HepG2 (cell line): ENCODE data around the gene TCF3. TPM values are rescaled to one million over a fixed set of nuclear protein-coding genes. Genes with fewer than 3 reads are reported as not detected.

Experiments used
- ATAC-seq: fragments of 200-7000 bp; cut with Tn5 transposase; 3 replicates; pipeline ENCODE4 v1.9.1; 2020; ENCODE audit warnings: mild to moderate bottlenecking, moderate library complexity
- BruUV-seq: library from RNA; stranded (reverse); fragments of 400-500 nt; replicated peaks from 2 replicates; lab custom pipeline; 2021; lab: Mats Ljungman, UMichigan
- CTCF ChIA-PET: fragments of 300-600 bp; formaldehyde crosslinking; extraction: SDS; loops from one replicate; lab custom pipeline; 2021; ENCODE audit warnings: low total read pairs, inconsistent platforms, low intra/inter-chr PET ratio; lab: Yijun Ruan, JAX
- POLR2A ChIA-PET: fragments of 350-600 bp; sonication (Branson Sonifier 250); formaldehyde crosslinking; loops from one replicate; lab custom pipeline; 2020; ENCODE audit warnings: antibody characterized with exemption, inconsistent platforms; lab: Yijun Ruan, JAX
- DNase-seq: peaks from one replicate; pipeline ENCODE4 v3.0.0-alpha.2; 2015; ENCODE audit warnings: low spot score
- FAIRE-seq: peaks from 3 replicates; lab custom pipeline; 2011; peaks lifted over from hg19 to GRCh38; lab: Jason Lieb, UNC
- H2AFZ ChIP-seq: one replicate; pipeline ENCODE4 v1.6.1; 2011; ENCODE audit warnings: low read length, inconsistent platforms
- H3K27ac ChIP-seq: fragments of 300-600 bp; 3 replicates; pipeline ENCODE4 v1.8.0; 2011; ENCODE audit warnings: mixed run types, mild to moderate bottlenecking, mixed read lengths, low read length, inconsistent platforms; ENCODE audit not compliant: insufficient read depth; ENCODE audit errors: extremely low read length
- H3K27me3 ChIP-seq, 2 experiments: fragments of 200-600 bp in 1 of 2; 2 replicates in 1 of 2; 3 replicates in 1 of 2; pipeline versions ENCODE4 v1.6.0 to v1.8.0; 2011; ENCODE audit warnings: low read length in 2 of 2, mild to moderate bottlenecking in 2 of 2, moderate library complexity in 2 of 2, inconsistent platforms in 1 of 2; ENCODE audit not compliant: insufficient read depth in 2 of 2, control insufficient read depth in 1 of 2
- H3K36me3 ChIP-seq, 2 experiments: fragments of 200-600 bp in 1 of 2; replicated peaks in 1 of 2; 2 replicates in 1 of 2; 3 replicates in 1 of 2; pipeline versions ENCODE4 v1.5.1 to v1.8.0; 2011; ENCODE audit warnings: low read length in 2 of 2, inconsistent platforms in 1 of 2; ENCODE audit not compliant: insufficient read depth in 2 of 2, control insufficient read depth in 1 of 2
- H3K4me1 ChIP-seq: 2 replicates; pipeline ENCODE4 v1.5.1; 2012; ENCODE audit warnings: low read length, inconsistent platforms; ENCODE audit not compliant: insufficient read depth
- H3K4me2 ChIP-seq: 2 replicates; pipeline ENCODE4 v1.6.0; 2011; ENCODE audit warnings: low read depth, low read length, inconsistent platforms
- H3K4me3 ChIP-seq, 3 experiments: fragments of 200-600 bp in 1 of 3; sonication (generic), shearing (Covaris generic) in 1 of 3; replicated peaks in 1 of 3; 2 replicates each; pipeline ENCODE4 v1.5.1; 2011 to 2016; ENCODE audit warnings: low read length in 3 of 3, inconsistent platforms in 2 of 3, low read depth in 2 of 3, mild to moderate bottlenecking in 2 of 3, control low read depth in 1 of 3, mixed read lengths in 1 of 3; ENCODE audit not compliant: insufficient read depth in 1 of 3
- H3K79me2 ChIP-seq: one replicate; pipeline ENCODE4 v1.6.1; 2011; ENCODE audit warnings: low read length, inconsistent platforms; ENCODE audit not compliant: insufficient read depth
- H3K9ac ChIP-seq: 2 replicates; pipeline ENCODE4 v1.6.0; 2011; ENCODE audit warnings: mild to moderate bottlenecking, low read depth, low read length, inconsistent platforms; ENCODE audit not compliant: insufficient read depth
- H3K9me3 ChIP-seq: 2 replicates; pipeline ENCODE4 v1.5.1; 2012; ENCODE audit warnings: mild to moderate bottlenecking, low read length
- H4K20me1 ChIP-seq: 2 replicates; pipeline ENCODE4 v1.6.0; 2011; ENCODE audit warnings: inconsistent platforms, mild to moderate bottlenecking, low read length, moderate library complexity; ENCODE audit not compliant: insufficient read depth
- ATF4 ChIP-seq, 2 experiments: fragments of 450-650 bp in 1 of 2; sonication (generic) in 1 of 2; formaldehyde crosslinking; IDR thresholded peaks; 2 replicates each; pipeline versions ENCODE4 v1.5.0 to v1.8.0; 2020 to 2022; ENCODE audit warnings: mild to moderate bottlenecking in 1 of 2, missing genetic modification reagents in 1 of 2
- ELF3 ChIP-seq: IDR thresholded peaks from 2 replicates; pipeline ENCODE4 v1.6.1; 2016; ENCODE audit warnings: missing genetic modification reagents, missing compliant biosample characterization
- MAFG ChIP-seq: sonication (generic); formaldehyde crosslinking; IDR thresholded peaks from 2 replicates; pipeline ENCODE4 v1.5.1; 2020; ENCODE audit warnings: mild to moderate bottlenecking, missing genetic modification reagents
- MIER2 ChIP-seq: IDR thresholded peaks from 2 replicates; pipeline ENCODE4 v1.6.1; 2016; ENCODE audit warnings: missing biosample characterization, missing genetic modification reagents
- PATZ1 ChIP-seq: sonication (generic); formaldehyde crosslinking; IDR thresholded peaks from 2 replicates; pipeline ENCODE4 v1.4.0; 2020; ENCODE audit warnings: missing genetic modification reagents
- SNAI1 ChIP-seq: sonication (generic); formaldehyde crosslinking; IDR thresholded peaks from 2 replicates; pipeline ENCODE4 v1.5.0; 2020; ENCODE audit warnings: mild to moderate bottlenecking, missing genetic modification reagents, borderline replicate concordance
- ZFP36 ChIP-seq: fragments of 150-350 bp; IDR thresholded peaks from 2 replicates; pipeline ENCODE4 v1.6.1; 2018; ENCODE audit warnings: borderline replicate concordance, low read length, low read depth; ENCODE audit not compliant: partially characterized antibody
- ZIK1 ChIP-seq: sonication (generic); formaldehyde crosslinking; IDR thresholded peaks from 2 replicates; pipeline ENCODE4 v1.5.0; 2020; ENCODE audit warnings: mild to moderate bottlenecking, low read depth, missing genetic modification reagents, borderline replicate concordance
- ZMYM3 ChIP-seq: sonication (generic); formaldehyde crosslinking; IDR thresholded peaks from 2 replicates; pipeline ENCODE4 v1.5.1; 2020; ENCODE audit warnings: mild to moderate bottlenecking, missing genetic modification reagents
- ZNF138 ChIP-seq: sonication (generic); formaldehyde crosslinking; IDR thresholded peaks from 2 replicates; pipeline ENCODE4 v1.5.0; 2020; ENCODE audit warnings: mild to moderate bottlenecking, low read depth, missing genetic modification reagents
- ZNF263 ChIP-seq: sonication (generic); formaldehyde crosslinking; IDR thresholded peaks from 2 replicates; pipeline ENCODE4 v1.4.0; 2020; ENCODE audit warnings: missing genetic modification reagents
- ZNF30 ChIP-seq: sonication (generic); formaldehyde crosslinking; IDR thresholded peaks from 2 replicates; pipeline ENCODE4 v1.5.0; 2020; ENCODE audit warnings: mild to moderate bottlenecking, missing genetic modification reagents
- ZNF329 ChIP-seq: sonication (generic); formaldehyde crosslinking; IDR thresholded peaks from 2 replicates; pipeline ENCODE4 v1.9.0; 2021; ENCODE audit warnings: low read depth, mild to moderate bottlenecking, missing genetic modification reagents
- ZNF350 ChIP-seq: sonication (generic); formaldehyde crosslinking; IDR thresholded peaks from 2 replicates; pipeline ENCODE4 v1.4.0; 2020; ENCODE audit warnings: mild to moderate bottlenecking, low read depth, missing genetic modification reagents, borderline replicate concordance
- ZNF629 ChIP-seq: sonication (generic); formaldehyde crosslinking; conservative IDR thresholded peaks from 2 replicates; pipeline ENCODE4 v1.5.0; 2020; ENCODE audit warnings: missing genetic modification reagents
- ZNF687 ChIP-seq: sonication (generic); formaldehyde crosslinking; IDR thresholded peaks from 2 replicates; pipeline ENCODE4 v1.5.1; 2020; ENCODE audit warnings: mild to moderate bottlenecking, missing genetic modification reagents, moderate library complexity
- WGBS: methylation state at CpG from one replicate; pipeline ENCODE4 v1.1.6; 2017; ENCODE audit warnings: low lambda C conversion rate; 5-methylcytosine and 5-hydroxymethylcytosine counted together
- in situ Hi-C: cut with HindIII; loops from 2 replicates; pipeline ENCODE4 v1.10.0; 2017; ENCODE audit warnings: low pct_unique_long_range_greater_than_20kb; ENCODE audit not compliant: extremely low pct_ligation_motif_present
- intact Hi-C: fragments of 100-400 bp; cut with micrococcal nuclease; formaldehyde crosslinking; loops from one replicate; pipeline ENCODE4 v1.10.0; 2022; ENCODE audit not compliant: unreplicated experiment
- polyA plus RNA-seq, 8 experiments: library from polyadenylated mRNA; depleted of rRNA in 3 of 8; stranded (reverse) in 7 of 8; unstranded in 1 of 8; fragments of >200 nt; fragmentation: Illumina TruSeq in 4 of 8; extraction: Trizol in 4 of 8; gene quantifications; 2 replicates each; pipeline versions ENCODE4 v1.2.1 to v1.2.3, GENCODE V29; 2011 to 2016; ENCODE audit warnings: low read depth in 4 of 8, missing spikeins in 1 of 8, mixed read lengths in 1 of 8; ENCODE audit not compliant: insufficient read depth in 1 of 8
- total RNA-seq, 5 experiments: library from RNA; depleted of rRNA; stranded (reverse); fragments of >200 nt; fragmentation: Illumina TruSeq; extraction: Trizol; gene quantifications; 2 replicates each; pipeline ENCODE4 v1.2.3, GENCODE V29; 2016; ENCODE audit warnings: low read depth in 1 of 5

TCF3 gene
- total and polyA plus RNA-seq, 2 of the 13 experiments (the other 11 are each of a cell fraction or from before 2014, with no cell fraction given) = 51.4 to 53.2 TPM

- no peak for DNase-seq
- peak overlapping the region in 1 of 3 experiments; percentile 77; a peak in 1 of 6 replicates for H3K4me3 ChIP-seq
- BruUV-seq = no TSS peak
- H3K27me3 ChIP-seq = 0 out of 5 replicates have a peak, but pooled peaks cover 0 to 3% of the 10 kb centered on the region in 2 experiments
- in situ Hi-C loops (no loop called here), intact Hi-C loops (loop anchor here (5.0 kb wide), 1 partner anchor 43 kb away; the partner anchor contains the start of gene UQCR11)
- peak overlapping the region; percentile 77; the same call in 1 of the 2 replicates for H3K4me2 ChIP-seq
- peaks cover 15% of the 10 kb centered on the region for H3K79me2 ChIP-seq
- no peak overlapping the region for H2AFZ ChIP-seq
- ChIA-PET CTCF (no interaction called here), POLR2A (interaction anchor here (2.4 kb wide), 1 partner anchor 44 kb away, joined by 7 read pairs; the partner anchor contains the start of gene UQCR11)
- 97% methylated on average over 11 of the region's 20 CpGs for WGBS
- no peaks in the 10 kb centered on the region for H4K20me1 ChIP-seq
- no peak overlapping the region for H3K27ac ChIP-seq
- peaks cover 2 to 33% of the 10 kb centered on the region in 2 experiments; a peak in 4 of 5 replicates for H3K36me3 ChIP-seq
- H3K9ac ChIP-seq = 0 out of 2 replicates have a peak overlapping the region, but pooled peaks have one; percentile 20
- ATAC-seq = no peak
- peaks cover 25% of the 10 kb centered on the region for H3K4me1 ChIP-seq
- FAIRE-seq = no peak
- no peaks in the 10 kb centered on the region for H3K9me3 ChIP-seq
- TF ChIP-seq ZIK1 (CRISPR knock-in tag) (no peak), ZNF263 (CRISPR knock-in tag) (peak; percentile 83), SNAI1 (CRISPR knock-in tag) (no peak), MIER2 (no peak), ZNF629 (CRISPR knock-in tag) (peak; percentile 86), ZNF350 (CRISPR knock-in tag) (no peak), MAFG (no peak), ZFP36 (no peak), ZNF687 (CRISPR knock-in tag) (0 out of 2 replicates have a peak, but pooled peaks have one; percentile 11), ELF3 (CRISPR knock-in tag) (no peak), ZNF138 (CRISPR knock-in tag) (no peak), ZNF329 (CRISPR knock-in tag) (no peak), ZMYM3 (CRISPR knock-in tag) (peak; percentile 47; the same call in 1 of the 2 replicates), ATF4 (CRISPR knock-in tag; IDR thresholded peaks at IDR 0.05) (no peak), ZNF30 (CRISPR knock-in tag) (no peak), PATZ1 (CRISPR knock-in tag) (peak; percentile 54)
Observed at GRCh38 chr19:1649706-1650649, 2.4 kb downstream of the TCF3 start.
